OCI-LY3 (cell line): ENCODE measurements around the gene LCN6.
A peak's percentile ranks its signal among the peaks of the same experiment; 100 is the strongest.
"Not testable (repeated sequence)": the region's sequence is repeated elsewhere in the genome, so short reads cannot be mapped to it uniquely, and the experiment has no call there.

ENCODE experiments used
- H2AFZ ChIP-seq: fragments of 200-600, 300-600 bp; shearing (Covaris generic); 2 replicates; pipeline ENCODE4 v1.6.0; 2014; ENCODE audit warnings: antibody characterized with exemption, low read depth, low read length
- H3K27ac ChIP-seq: fragments of 200-600, 300-600 bp; sonication (generic); 2 replicates; pipeline ENCODE4 v1.5.1; 2014; ENCODE audit warnings: mild to moderate bottlenecking, low read length, moderate library complexity, mixed read lengths
- H3K27me3 ChIP-seq: fragments of 200-600, 300-600 bp; sonication (generic); 2 replicates; pipeline ENCODE4 v1.6.1; 2014; ENCODE audit warnings: low read depth, low read length, mixed read lengths
- H3K36me3 ChIP-seq: fragments of 200-600, 300-600 bp; sonication (generic); replicated peaks from 2 replicates; pipeline ENCODE3; 2014; ENCODE audit warnings: low read depth, low read length, mixed read lengths
- H3K4me1 ChIP-seq: fragments of 300-600, 200-600 bp; sonication (generic); 2 replicates; pipeline ENCODE4 v1.6.1; 2014; ENCODE audit warnings: low read length, mixed read lengths
- H3K4me2 ChIP-seq: fragments of 200-600, 300-600 bp; sonication (generic); 2 replicates; pipeline ENCODE4 v1.6.1; 2014; ENCODE audit warnings: low read length, mixed read lengths
- H3K4me3 ChIP-seq: fragments of 300-600, 200-600 bp; sonication (generic); 2 replicates; pipeline ENCODE4 v1.5.1; 2014; ENCODE audit warnings: antibody characterized with exemption, mild to moderate bottlenecking, low read length, moderate library complexity
- H3K79me2 ChIP-seq: fragments of 300-600, 200-600 bp; shearing (Covaris generic); 2 replicates; pipeline ENCODE4 v1.6.1; 2014; ENCODE audit warnings: mild to moderate bottlenecking, low read length, mixed read lengths
- H3K9ac ChIP-seq: fragments of 300-600, 200-600 bp; shearing (Covaris generic); 2 replicates; pipeline ENCODE4 v1.6.0; 2014; ENCODE audit warnings: mild to moderate bottlenecking, low read length, moderate library complexity
- H3K9me3 ChIP-seq: fragments of 200-600, 300-600 bp; shearing (Covaris generic); 2 replicates; pipeline ENCODE4 v1.6.1; 2014; ENCODE audit warnings: low read length, mixed read lengths; ENCODE audit not compliant: insufficient read depth
- H4K20me1 ChIP-seq: fragments of 200-600, 300-600 bp; sonication (generic); 2 replicates; pipeline ENCODE4 v1.6.1; 2016; ENCODE audit warnings: low read length, mixed read lengths; ENCODE audit not compliant: insufficient read depth
- CTCF ChIP-seq: fragments of 200-600, 300-600 bp; sonication (generic); IDR thresholded peaks from 2 replicates; pipeline ENCODE4 v1.5.1; 2014; ENCODE audit warnings: antibody characterized with exemption, low read length, low read depth
- EZH2phosphoT487 ChIP-seq: fragments of 200-600 bp; shearing (Covaris generic); IDR thresholded peaks from 2 replicates; pipeline ENCODE4 v1.6.1; 2018; ENCODE audit warnings: antibody characterized with exemption, mixed run types, low read depth

Gene LCN6

GRCh38 chr9:136787690-136788400 is 39.5 kb upstream of the LCN6 start:
- Histone ChIP-seq H3K4me2 (peak overlapping the region; percentile 98), H3K9ac (peak overlapping the region; percentile 43), H3K9me3 (no peaks in the 10 kb centered on the region), H3K4me1 (peaks cover 51% of the 10 kb centered on the region), H3K36me3 (peaks cover under 1% of the 10 kb centered on the region), H2AFZ (peak overlapping the region; percentile 61; the same call in 1 of the 2 replicates), H3K79me2 (no peaks in the 10 kb centered on the region), H3K27ac (no peak overlapping the region), H3K27me3 (peaks cover 7% of the 10 kb centered on the region), H3K4me3 (peak overlapping the region; percentile 76), H4K20me1 (no peaks in the 10 kb centered on the region)
- TF ChIP-seq EZH2phosphoT487 (no peak), CTCF (peak; percentile 75)

GRCh38 chr9:136786983-136787382 is 38.7 kb upstream of the LCN6 start:
- not testable (repeated sequence) for H2AFZ ChIP-seq, H3K4me3 ChIP-seq, H3K9me3 ChIP-seq, H3K4me2 ChIP-seq, H3K79me2 ChIP-seq, H3K36me3 ChIP-seq, H4K20me1 ChIP-seq, H3K9ac ChIP-seq, H3K27ac ChIP-seq
- H3K4me1 ChIP-seq, result peaks cover 48% of the 10 kb centered on the region
- H3K27me3 ChIP-seq, result peaks cover 12% of the 10 kb centered on the region

- Histone ChIP-seq H3K27me3 (peaks cover 12% of the 10 kb centered on the region), H3K79me2 (no peaks in the 10 kb centered on the region), H3K9ac (no peak overlapping the region), H3K4me1 (peaks cover 47% of the 10 kb centered on the region), H3K27ac (no peak overlapping the region), H3K4me2 (no peak overlapping the region), H3K4me3 (no peak overlapping the region), H3K36me3 (no peaks in the 10 kb centered on the region), H3K9me3 (no peaks in the 10 kb centered on the region), H4K20me1 (no peaks in the 10 kb centered on the region), H2AFZ (no peak overlapping the region)
- TF ChIP-seq EZH2phosphoT487 (no peak), CTCF (no peak)
These were observed 38.1 kb upstream of the LCN6 start for GRCh38 chr9:136786451-136786850.

GRCh38 chr9:136785565-136786355 is 37.4 kb upstream of the LCN6 start:
- peaks cover 12% of the 10 kb centered on the region for H3K27me3 ChIP-seq
- not testable (repeated sequence) for H3K4me3 ChIP-seq, H3K79me2 ChIP-seq, H3K9me3 ChIP-seq, H4K20me1 ChIP-seq, H3K4me2 ChIP-seq, H3K27ac ChIP-seq, H3K9ac ChIP-seq, H2AFZ ChIP-seq, H3K36me3 ChIP-seq
- H3K4me1 ChIP-seq, result peaks cover 47% of the 10 kb centered on the region

- no peak overlapping the region for H3K27ac ChIP-seq
- peaks cover 18% of the 10 kb centered on the region for H3K27me3 ChIP-seq
- H3K4me2 ChIP-seq, result no peak overlapping the region
- H3K9me3 ChIP-seq, result no peaks in the 10 kb centered on the region
- H2AFZ ChIP-seq, result no peak overlapping the region
- H3K9ac ChIP-seq, result no peak overlapping the region
- no peaks in the 10 kb centered on the region for H3K36me3 ChIP-seq
- H3K4me3 ChIP-seq, result no peak overlapping the region
- H3K79me2 ChIP-seq, result no peaks in the 10 kb centered on the region
- H3K4me1 ChIP-seq, result peaks cover 41% of the 10 kb centered on the region
- H4K20me1 ChIP-seq, result no peaks in the 10 kb centered on the region
- no peak for TF ChIP-seq EZH2phosphoT487
- TF ChIP-seq CTCF, result no peak
These were observed 36.7 kb upstream of the LCN6 start for GRCh38 chr9:136784997-136785361.
